GM13977 (cell line): Measurements from ENCODE around the gene SLC13A1.

Source experiments
- DNase-seq: peaks from one replicate; pipeline ENCODE4 v3.0.0; 2012; ENCODE audit warnings: low spot score
- in situ Hi-C: fragments of 300-500 bp; cut with MboI; formaldehyde crosslinking; loops from one replicate; pipeline ENCODE4 v1.12.0; 2022; ENCODE audit warnings: low sequenced_read_pairs, low pct_unique_long_range_greater_than_20kb, mixed read lengths, inconsistent platforms; ENCODE audit not compliant: unreplicated experiment
- TF ChIP-seq, protein P1 (sequence below): IDR thresholded peaks from 2 replicates; pipeline ENCODE4 v1.5.1; 2012; ENCODE audit warnings: mild to moderate bottlenecking, control low read depth; ENCODE audit not compliant: insufficient read depth; ENCODE audit errors: extremely low read depth, missing control alignments

SLC13A1 gene

GRCh38 chr7:123125231-123125630 is 74.5 kb downstream of the SLC13A1 start:
- in situ Hi-C loops, result no loop called here
- no peak for DNase-seq
- TF ChIP-seq, protein P1, sequence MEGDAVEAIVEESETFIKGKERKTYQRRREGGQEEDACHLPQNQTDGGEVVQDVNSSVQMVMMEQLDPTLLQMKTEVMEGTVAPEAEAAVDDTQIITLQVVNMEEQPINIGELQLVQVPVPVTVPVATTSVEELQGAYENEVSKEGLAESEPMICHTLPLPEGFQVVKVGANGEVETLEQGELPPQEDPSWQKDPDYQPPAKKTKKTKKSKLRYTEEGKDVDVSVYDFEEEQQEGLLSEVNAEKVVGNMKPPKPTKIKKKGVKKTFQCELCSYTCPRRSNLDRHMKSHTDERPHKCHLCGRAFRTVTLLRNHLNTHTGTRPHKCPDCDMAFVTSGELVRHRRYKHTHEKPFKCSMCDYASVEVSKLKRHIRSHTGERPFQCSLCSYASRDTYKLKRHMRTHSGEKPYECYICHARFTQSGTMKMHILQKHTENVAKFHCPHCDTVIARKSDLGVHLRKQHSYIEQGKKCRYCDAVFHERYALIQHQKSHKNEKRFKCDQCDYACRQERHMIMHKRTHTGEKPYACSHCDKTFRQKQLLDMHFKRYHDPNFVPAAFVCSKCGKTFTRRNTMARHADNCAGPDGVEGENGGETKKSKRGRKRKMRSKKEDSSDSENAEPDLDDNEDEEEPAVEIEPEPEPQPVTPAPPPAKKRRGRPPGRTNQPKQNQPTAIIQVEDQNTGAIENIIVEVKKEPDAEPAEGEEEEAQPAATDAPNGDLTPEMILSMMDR, result no peak

- in situ Hi-C loops, result no loop called here
- TF ChIP-seq, protein P1, result no peak
- no peak for DNase-seq
Measured at GRCh38 chr7:123122916-123123315, 76.9 kb downstream of the SLC13A1 start.

GRCh38 chr7:123120286-123120685 is 79.5 kb downstream of the SLC13A1 start:
- no peak for DNase-seq
- TF ChIP-seq, protein P1, result no peak
- in situ Hi-C loops, result no loop called here

DNA sequence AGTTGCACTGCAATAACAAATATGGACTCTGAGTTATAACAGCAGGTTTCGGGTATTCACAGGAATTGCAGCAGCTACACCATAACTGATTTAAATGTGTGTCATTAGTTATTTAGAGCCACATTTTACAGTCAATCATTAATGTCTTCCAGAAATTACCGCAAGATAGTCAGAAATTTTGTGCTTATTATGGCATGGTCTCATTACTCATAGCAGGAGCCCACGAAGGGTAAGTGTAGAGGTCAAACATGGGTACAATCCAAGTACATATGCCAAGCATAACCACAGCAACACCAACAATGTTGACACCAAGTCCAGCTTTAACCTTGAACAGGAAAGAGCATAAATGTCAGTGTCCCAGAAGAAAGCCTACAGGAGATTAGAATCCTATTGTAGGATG is 84.4 kb downstream of the SLC13A1 start:
- no peak for DNase-seq
- TF ChIP-seq, protein P1, result no peak
- in situ Hi-C loops, result no loop called here

DNA sequence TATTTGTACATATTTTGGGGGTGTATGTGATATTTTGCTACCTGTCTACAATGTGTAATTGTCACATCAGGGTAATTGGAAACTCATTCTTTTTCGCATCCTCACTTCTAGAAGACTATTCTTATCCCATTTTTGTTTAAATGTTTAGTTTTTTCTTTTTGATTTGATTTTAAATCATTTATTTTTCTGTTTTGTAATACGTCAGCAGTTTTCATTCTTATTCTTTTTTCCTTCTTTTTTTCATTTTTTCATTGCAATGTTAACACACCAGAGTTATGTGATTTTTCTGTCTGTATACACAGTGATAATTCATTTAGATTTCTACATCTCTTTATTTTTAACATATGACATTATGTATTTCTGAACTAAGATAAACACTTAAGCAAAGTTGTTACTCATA is 85.5 kb downstream of the SLC13A1 start:
- no peak for DNase-seq

GRCh38 chr7:123112833-123113232 is 86.9 kb downstream of the SLC13A1 start:
- TF ChIP-seq, protein P1, result no peak
- no peak for DNase-seq
- in situ Hi-C loops, result no loop called here

More for the DNA sequence above, 85.5 kb downstream of the SLC13A1 start:
- TF ChIP-seq, protein P1, result no peak
- in situ Hi-C loops, result no loop called here

DNA sequence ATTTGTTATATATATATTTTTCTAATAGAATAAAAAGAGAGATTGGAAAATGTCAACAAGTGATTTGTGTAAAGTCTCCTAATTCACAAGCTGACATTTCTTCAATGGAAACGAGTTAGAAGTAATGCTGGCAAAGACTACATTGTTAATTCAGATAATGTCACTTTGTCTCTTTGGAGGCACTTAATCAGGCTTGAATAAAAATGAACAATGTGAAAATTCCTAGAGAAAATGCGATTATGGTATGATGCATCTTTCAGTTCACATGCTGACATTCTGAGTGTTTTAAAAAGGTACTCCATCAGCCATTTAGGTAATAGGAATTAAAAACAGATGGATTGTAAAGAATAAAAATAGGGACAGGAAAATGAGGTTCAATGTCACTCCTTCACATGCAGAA is 100.1 kb downstream of the SLC13A1 start:
- in situ Hi-C loops, result no loop called here

More for the DNA sequence above, 100.1 kb downstream of the SLC13A1 start:
- TF ChIP-seq, protein P1, result no peak
- no peak for DNase-seq
